ENCODE data around the gene FAM107B.

- TF ChIP-seq POLR2AphosphoS5 (IDR thresholded peaks at IDR 0.05; ENCODE audit: low read depth, low read length) (no peak), POLR2A (IDR thresholded peaks at IDR 0.05; ENCODE audit: low read depth, low read length) (no peak), TAF1 (IDR thresholded peaks at IDR 0.05; ENCODE audit: low read depth, low read length) (no peak), POU2F2 (IDR thresholded peaks at IDR 0.05; ENCODE audit: low read depth, low read length) (no peak)
Observed at GRCh38 chr10:14782691-14783363, 8.1 kb upstream of the FAM107B start.
